Thyroid gland (tissue), 4 donors: ENCODE measurements around the gene BPIFB4.

Source experiments
- CTCF ChIP-seq, 6 experiments: fragments of 200-600 bp in 3 of 6; fragments of 450-650 bp in 3 of 6; sonication (generic) in 3 of 6; IDR thresholded peaks; one replicate each; pipeline ENCODE4 v1.5.1; 2016 to 2019; ENCODE audit warnings: antibody characterized with exemption in 6 of 6, mild to moderate bottlenecking in 2 of 6, inconsistent platforms in 1 of 6, moderate library complexity in 1 of 6
- POLR2A ChIP-seq, 2 donors: fragments of 450-650 bp; IDR thresholded peaks; one replicate each; pipeline ENCODE4 v1.6.1; 2017; ENCODE audit warnings: antibody characterized with exemption in 2 of 2, mild to moderate bottlenecking in 2 of 2, moderate library complexity in 1 of 2

- no peak for TF ChIP-seq POLR2A (IDR thresholded peaks at IDR 0.05)
- no peak for TF ChIP-seq CTCF (IDR thresholded peaks at IDR 0.05)
These were observed 46.1 kb upstream of the BPIFB4 start for GRCh38 chr20:33033381-33033780.
